HG02970 (cell line): ENCODE measurements around the gene HDAC10.

ENCODE experiments used
- ATAC-seq: cut with Tn5 transposase; IDR thresholded peaks from one replicate; pipeline ENCODE4 v1.9.1; 2021; ENCODE audit warnings: mild to moderate bottlenecking, moderate library complexity, moderate number of reproducible peaks; ENCODE audit not compliant: unreplicated experiment, low FRiP score

Gene HDAC10

DNA sequence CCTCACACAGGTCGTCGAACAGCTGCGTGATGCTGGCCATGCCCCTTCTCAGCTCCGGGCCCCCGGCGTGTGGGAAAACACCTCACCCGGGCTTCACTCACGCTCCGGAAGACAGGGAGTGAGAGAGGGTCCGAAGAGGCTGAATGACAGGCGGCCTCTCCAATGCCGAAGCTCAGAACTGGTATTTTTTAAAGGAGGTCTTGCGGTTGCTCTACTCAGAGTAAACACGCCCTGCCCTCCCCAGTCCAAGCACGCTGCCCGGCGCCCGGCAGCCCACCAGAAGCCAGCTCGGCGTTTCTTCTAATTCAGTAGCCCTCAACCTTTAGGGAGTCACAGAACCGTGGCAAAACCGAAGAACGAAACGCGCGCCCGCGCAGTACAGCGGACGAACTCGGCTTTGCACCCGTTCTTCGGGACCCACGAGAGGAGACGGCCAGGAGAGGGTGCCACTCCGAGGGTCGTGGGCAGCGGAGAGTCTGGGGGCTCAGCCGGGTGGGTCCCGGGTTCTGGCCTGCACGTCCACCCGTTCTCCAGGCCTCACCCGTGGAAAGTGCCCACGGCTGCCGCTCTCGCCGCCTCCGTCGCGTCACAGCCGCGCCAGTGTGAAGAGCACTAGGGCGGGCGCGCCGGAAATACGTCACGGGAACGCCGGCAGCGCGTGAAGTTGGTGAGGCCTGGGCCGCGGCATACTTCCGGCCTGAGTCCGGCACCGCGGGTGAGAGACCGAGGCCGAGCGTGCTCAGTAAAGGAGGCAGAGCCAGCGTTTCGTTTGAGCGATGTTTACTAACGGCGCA lies 6.4 kb downstream of the HDAC10 start, which contains the start of gene TUBGCP6:
Gene TUBGCP6, minus strand, starts transcription at position 604 of the 794 bp plus-strand sequence. Its CDS starts 564 bp downstream, at position 40.
- peak; percentile 62 for ATAC-seq

DNA sequence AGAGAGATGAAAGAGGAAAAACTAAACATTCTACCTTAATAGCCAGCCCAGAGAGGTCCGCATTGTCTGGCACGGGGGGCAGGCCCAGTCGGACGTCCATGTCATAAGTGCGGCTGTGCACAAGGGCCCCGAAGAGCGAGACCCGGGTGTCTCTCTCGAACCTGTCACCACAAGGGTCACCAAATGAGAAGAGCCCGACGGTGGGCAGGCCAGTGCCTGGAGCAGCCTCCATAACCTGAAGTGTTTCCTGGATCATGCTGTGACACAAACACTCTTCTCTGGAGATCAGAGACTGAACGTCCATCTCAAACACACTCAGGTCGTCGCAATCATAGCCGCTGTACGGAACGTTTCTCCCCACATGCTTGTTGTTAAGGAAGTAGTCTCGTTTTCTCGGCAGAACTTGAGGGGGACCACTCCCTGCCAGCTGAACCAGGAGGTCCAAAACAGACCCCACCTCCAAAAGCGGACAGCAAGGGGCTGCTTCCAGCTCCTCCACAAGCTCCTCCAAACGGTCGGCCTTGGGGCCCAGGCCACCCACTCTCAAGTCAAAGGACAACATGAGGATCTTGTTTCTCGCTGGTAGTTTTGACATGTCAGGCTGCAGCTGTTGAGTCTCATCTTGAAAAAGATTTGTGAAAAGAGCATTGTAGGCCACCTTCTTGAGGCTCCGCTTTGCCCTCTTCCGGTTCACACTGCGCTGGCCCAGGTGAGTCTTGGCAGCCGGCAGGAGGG lies 7.2 kb downstream of the HDAC10 start:
- ATAC-seq: no peak

GRCh38 chr22:50242406-50242949 lies 8.6 kb downstream of the HDAC10 start:
- ATAC-seq: no peak

DNA sequence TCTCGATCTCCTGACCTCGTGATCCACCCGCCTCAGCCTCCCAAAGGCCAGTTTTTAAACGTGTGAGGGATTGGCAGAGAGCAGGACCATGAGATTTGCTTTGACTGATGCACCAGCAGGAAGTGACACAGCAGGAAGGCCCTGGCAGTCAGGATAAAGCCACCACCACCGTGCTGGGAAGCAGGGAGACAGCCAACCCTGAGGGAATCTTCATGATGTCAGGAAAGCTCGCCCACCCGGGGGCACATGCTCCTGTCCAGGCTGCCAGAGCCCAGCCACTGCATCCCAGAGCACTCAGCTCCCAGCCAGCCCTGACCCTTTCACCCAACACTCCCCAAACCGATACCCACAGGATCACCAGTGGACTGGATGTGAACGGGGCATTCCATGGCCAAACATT lies 12.3 kb downstream of the HDAC10 start:
- ATAC-seq: no peak

GRCh38 chr22:50236731-50237409 lies 14.2 kb downstream of the HDAC10 start:
- ATAC-seq: no peak

DNA sequence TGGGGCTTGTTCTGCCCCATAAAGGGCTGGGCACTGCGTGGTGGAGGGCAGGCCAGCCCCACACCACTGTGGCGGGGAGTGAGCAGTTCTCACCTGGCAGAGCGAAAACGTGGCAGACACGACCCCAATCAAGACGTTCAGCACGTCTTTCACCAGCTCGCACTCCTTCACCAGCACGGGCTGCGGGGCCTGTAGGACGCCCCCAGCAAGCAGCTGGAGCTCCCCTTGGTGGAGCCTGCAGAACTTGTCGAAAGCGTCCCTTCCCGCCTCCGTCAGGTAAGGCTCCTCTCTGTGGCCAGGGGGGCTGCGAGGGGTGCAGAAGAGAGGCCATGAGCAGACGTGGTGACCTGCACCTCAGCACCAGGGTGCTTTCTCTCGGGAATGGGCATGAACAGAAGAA lies 17.8 kb downstream of the HDAC10 start:
- ATAC-seq: no peak

GRCh38 chr22:50232481-50233151 lies 18.4 kb downstream of the HDAC10 start:
- ATAC-seq: no peak

DNA sequence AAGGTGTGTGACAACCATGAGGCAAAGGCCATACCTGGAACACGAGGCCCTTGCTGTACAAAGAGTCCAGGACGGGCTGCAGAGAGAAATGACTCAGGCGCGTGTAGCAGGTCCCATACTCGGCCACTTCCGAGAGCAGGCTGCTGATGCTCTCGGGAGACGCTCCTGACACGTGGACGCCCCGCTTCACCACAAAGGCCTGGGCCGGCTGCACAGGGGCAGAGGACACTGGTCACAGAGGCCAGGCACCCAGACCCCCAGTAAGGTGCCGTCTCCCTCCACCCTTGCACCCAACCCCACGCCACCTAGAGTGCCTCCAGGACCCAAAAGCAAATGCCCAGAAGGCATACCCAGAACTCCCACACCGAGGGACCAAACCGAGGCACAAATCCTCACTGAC lies 21.7 kb downstream of the HDAC10 start:
- no peak for ATAC-seq

DNA sequence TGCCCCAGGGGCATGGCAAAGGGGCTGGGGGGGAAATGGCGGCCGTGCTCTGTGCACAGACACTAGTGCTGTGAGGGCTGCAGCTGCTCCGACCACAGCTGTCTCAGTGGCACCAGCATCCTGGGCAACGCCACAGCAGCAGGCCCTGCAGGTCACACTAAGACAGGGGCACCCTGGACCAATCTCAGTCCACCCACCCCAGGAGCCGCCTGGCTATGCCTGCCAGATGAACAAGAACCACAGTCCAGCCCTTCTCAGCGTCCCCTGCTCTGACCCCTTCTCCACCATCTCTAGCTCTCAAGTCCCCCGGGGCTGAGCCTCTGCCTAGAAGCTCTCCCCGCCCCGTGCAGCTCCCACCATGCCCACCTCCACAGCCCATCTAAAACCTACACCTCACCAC lies 22.7 kb downstream of the HDAC10 start:
- no peak for ATAC-seq

- no peak for ATAC-seq
Observed at GRCh38 chr22:50227579-50228215, 23.4 kb downstream of the HDAC10 start.

- no peak for ATAC-seq
Observed at GRCh38 chr22:50226875-50227165, 24.2 kb downstream of the HDAC10 start.

- ATAC-seq: no peak
Observed at GRCh38 chr22:50226063-50226874, 24.8 kb downstream of the HDAC10 start.

- no peak for ATAC-seq
Observed at GRCh38 chr22:50225200-50225969, 25.7 kb downstream of the HDAC10 start.

- no peak for ATAC-seq
Observed at GRCh38 chr22:50224071-50224470, 27.0 kb downstream of the HDAC10 start.

DNA sequence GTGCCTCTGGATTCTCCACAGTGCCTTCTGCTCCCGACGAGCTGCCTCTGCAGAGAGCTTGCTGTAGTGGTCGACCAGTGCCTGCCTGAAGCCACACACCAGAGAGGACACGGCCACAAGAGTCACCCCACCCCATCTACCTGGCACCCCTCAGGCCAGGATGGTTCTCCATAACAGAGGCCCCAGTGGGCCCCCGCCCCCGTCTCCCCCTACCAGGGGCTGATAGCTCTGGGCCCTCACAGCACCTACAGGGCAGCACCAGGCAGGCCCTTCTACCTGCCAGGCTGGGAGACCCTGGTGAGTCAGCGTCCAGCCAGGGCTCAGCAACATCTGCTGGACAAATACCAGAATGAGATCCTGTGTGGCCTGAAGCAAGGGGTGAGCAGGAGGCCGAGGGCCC lies 28.6 kb downstream of the HDAC10 start:
- no peak for ATAC-seq

DNA sequence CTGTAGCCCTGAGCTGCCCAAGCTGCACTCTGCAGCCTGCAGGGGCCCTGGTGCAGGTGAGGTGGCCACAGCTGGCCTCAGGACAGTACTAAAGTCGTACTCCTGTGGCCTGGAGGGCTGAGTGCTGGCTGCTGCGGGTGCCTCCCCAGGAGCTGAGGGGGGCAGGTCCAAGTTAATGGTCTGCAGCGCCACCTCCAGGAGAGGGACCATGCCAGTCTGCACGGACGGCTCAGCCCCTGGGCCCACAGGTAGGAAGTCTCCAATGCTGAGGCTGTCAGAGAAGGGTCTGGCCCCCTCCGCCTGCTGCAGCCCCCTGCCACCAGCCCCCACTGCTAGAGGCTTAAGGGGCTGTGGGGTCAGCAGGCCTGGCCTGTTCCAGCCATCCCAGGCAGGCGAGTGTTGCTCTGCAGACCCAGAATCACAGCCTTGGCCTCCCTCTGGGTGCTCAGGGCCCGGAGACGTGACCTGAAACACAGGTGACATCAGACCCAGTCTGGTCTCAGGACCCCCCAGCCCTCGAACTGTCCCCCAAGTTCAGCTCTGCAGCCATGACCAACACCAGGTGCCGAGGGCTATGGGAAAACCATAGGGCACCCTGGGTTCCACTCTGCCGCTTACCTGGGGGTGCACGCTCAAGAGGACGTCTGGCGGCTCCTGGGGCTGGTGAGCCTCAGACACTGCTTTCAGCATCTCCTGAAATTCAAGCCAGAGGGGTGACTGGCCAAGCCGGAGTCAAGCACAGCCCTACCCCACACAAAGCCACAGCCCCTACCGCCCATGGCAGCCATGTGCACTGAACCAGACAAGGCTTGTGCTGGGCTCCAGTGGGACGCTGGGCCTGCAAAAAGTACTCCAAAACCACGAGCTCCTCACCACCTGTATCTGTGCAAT lies 29.4 kb downstream of the HDAC10 start:
- ATAC-seq: no peak

DNA sequence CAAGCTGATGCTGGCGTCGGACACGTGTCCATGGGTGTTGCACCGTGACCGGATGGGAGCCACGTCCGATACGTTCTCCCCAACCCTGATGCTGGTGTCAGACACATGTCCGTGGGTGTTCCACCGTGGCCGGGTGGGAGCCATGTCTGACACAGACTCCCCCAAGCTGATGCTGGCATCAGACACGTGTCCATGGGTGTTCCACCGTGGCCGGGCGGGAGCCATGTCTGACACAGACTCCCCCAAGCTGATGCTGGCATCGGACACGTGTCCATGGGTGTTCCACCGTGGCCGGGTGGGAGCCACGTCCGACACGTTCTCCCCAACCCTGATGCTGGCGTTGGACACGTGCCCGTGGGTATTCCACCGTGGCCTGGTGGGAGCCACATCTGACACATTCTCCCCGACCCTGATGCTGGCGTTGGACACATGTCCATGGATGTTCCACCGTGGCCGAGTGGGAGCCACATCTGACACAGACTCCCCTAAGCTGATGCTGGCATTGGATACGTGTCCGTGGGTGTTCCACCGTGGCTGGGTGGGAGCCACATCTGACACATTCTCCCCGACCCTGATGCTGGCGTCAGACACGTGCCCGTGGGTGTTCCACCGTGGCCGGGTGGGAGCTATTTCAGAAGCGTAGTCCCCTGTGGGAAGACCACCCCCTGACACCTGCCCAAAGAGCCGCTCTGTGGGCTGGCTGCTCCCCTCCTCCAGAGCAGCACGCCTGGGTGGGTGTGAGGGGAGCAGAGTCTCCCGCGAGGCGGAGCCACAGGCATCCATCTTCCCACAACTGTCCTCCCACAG lies 30.3 kb downstream of the HDAC10 start:
- ATAC-seq: no peak
